ENCODE results near the gene COL5A1.
A peak's percentile ranks its signal among the peaks of the same experiment; 100 is the strongest.

Gene COL5A1

DNA sequence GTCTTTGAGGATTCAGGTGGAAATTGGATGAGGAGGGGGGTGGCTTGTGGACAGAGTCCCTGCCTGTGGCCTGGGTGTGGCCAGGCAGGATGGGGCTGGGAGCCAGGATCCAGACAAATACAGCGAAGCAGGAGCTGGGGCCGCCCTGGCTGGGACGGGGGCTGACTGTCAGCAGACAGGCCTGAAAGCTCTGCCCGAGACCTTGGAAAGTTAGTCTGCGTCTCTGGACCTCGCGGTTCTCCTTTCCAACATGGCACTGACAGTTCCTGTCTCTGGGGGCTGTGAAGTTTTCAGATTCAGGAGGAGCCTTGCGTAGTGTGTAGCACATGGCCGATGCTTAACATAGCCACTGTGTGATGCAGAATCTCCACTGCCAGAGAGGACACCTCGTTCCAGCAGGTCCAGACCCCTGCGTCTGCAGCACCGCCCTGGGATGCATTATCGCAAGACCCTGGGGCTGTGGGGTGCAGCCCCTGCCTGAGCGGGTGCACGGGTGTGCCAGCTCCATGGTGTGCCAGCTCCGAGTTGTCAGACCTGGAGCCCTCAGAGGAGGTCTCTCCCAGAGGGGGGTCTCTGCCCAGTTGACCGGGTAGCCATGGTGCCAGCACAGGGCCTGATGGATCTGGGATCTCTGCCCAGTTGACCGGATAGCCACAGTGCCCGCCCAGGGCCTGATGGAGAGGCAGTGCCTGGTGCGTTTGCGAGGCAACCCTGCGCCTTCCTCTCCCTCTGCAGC, 89.3 kb downstream of the COL5A1 start:
- DNase-seq = no peak

- DNase-seq = no peak
Measured at GRCh38 chr9:134731497-134732391, 90.1 kb downstream of the COL5A1 start.

GRCh38 chr9:134732392-134733110, 90.9 kb downstream of the COL5A1 start:
- no peak for DNase-seq

GRCh38 chr9:134733480-134734232, 92.1 kb downstream of the COL5A1 start:
- no peak for DNase-seq

GRCh38 chr9:134734270-134734669, 92.7 kb downstream of the COL5A1 start:
- no peak for DNase-seq

GRCh38 chr9:134735441-134736175, 94.0 kb downstream of the COL5A1 start:
- no peak for DNase-seq

- DNase-seq = no peak
Measured at GRCh38 chr9:134736791-134737497, 95.3 kb downstream of the COL5A1 start.

- no peak for DNase-seq
Measured at GRCh38 chr9:134737842-134738580, 96.4 kb downstream of the COL5A1 start.

DNA sequence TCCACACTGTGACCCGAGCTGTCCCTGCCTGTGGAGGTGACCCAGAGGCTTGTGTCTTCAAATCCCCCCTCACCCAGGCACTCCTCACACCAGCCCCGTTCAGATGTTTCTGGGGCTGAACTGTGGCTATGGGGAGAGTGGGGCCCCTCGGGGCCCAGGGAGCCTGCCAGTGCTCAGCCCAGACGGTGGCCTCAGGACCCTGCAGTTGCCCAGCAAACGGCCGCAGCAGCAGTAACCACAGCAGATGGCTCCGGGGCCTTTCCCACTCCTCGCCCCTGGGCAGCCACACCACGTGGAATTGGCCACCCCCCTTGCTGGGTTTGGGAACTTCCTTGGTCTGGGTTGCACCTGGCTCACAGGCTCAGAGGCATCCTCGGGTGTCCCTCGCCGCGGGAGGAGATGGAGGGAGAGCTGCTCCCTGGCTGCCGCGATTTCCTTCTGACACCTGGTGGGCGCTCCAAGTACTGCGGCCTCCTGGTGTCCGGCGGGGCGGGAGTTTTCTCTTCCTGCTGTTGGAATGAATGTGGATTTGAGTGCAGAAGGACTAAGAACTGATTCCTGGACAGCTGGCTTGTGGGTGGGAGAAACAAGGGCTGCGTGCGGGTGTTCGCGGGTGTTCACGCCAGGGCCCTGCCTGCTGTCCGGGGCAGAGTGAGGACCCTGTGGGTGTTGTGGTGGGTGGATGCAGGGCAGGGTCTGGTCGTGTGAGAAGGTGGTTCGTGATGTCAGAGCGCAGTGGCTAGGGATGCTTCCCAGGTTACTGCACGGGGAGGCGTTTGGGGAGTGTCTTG, 97.5 kb downstream of the COL5A1 start:
- peak; percentile 48 for DNase-seq

DNA sequence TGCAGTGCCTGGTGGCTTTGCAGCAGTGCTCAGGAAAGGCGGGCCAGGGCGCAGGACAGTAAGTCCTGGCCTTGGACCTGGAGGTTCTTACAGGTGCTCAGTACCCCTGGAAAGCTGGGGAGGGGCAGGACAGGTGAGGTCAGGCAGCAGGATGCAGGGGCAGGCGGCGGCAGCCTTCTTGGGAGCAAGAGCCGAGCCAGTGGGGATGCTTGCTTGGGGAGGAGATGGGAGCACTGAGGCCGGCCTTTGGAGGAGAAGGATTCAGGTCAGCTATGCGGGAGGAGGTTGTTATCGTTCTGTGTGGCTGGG, 98.0 kb downstream of the COL5A1 start:
- no peak for DNase-seq

- DNase-seq = no peak
Measured at GRCh38 chr9:134740071-134740470, 98.5 kb downstream of the COL5A1 start.

DNA sequence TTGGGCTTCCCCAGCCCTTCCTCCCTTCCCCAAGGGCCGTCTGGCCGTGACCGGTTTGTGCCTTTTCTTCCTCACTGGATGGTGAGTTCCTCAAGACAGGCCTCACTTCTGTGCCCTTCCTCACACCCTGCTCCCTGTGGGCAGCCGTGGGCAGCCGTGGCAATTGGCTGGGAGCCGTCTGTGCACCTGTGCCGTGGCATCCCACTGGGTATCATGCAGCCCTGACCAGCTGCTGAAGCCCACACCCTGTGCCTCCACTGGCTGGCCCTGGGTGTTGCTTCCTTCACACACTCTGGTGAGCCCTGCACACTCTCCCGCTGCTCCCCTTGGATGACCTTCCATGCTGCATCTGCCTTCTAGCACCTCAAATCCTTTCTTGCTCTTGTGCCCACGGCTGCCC, 100.2 kb downstream of the COL5A1 start:
- DNase-seq = no peak

- no peak for DNase-seq
Measured at GRCh38 chr9:134742822-134743535, 101.4 kb downstream of the COL5A1 start.

DNA sequence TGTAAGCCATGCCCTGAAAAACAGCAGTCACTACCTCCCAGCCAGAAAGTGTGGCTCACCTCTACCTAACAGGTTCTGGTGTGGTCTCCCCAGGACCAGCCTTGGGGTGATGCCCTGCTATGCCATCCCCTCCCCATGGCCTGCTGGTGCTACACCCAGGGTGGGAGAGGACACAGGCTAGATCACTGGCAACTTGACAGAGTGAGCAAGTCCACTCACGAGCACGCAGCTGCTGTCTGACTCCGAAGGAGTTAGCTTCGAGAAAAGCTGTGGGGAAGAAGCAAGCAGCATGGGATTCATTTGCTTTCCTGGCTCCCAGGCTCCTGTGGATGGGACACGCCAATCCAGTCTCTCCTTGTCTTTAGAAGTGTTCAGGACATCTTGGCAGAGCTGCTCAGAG, 102.2 kb downstream of the COL5A1 start:
- DNase-seq = no peak

- no peak for DNase-seq
Measured at GRCh38 chr9:134744385-134745295, 103.0 kb downstream of the COL5A1 start.

DNA sequence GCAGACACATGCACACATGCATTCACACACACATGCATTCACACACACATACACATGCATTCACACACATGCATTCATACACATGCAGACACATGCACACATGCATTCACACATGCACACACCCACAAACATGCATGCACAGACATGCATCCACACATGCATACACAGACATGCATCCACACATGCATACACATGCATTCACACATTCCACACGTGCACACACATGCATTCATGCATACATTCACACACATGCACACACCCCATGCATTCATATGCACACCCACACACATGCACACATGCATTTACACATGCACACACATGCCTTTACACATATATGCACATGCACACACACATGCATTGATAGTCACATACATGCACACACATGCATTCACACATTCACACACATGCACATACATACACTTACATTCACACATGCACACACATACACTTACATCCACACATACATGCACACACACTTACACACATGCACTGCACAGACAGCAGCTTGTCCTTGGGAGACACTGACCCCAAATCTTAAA, 106.4 kb downstream of the COL5A1 start:
- no peak for DNase-seq

- DNase-seq = no peak
Measured at GRCh38 chr9:134748591-134748990, 107.0 kb downstream of the COL5A1 start.

Data from activated CD4-positive, CD25-positive, alpha-beta regulatory T cell treated with anti-CD3 and anti-CD28 coated beads, Interleukin-2, amount 50 U/mL, for 72 hours (primary cell).